LNCAP (cell line): ENCODE measurements around the gene MACROD2.

Experiments
- CTCF ChIP-seq: fragments of 450-650 bp; IDR thresholded peaks from 2 replicates; pipeline ENCODE4 v1.5.1; 2017; ENCODE audit warnings: mild to moderate bottlenecking

Gene MACROD2

GRCh38 chr20:15204234-15204633, 1208.9 kb downstream of the MACROD2 start:
- no peak for TF ChIP-seq CTCF

GRCh38 chr20:15205028-15205427, 1209.7 kb downstream of the MACROD2 start:
- TF ChIP-seq CTCF, result no peak

GRCh38 chr20:15205719-15206118, 1210.4 kb downstream of the MACROD2 start:
- no peak for TF ChIP-seq CTCF

GRCh38 chr20:15209537-15209936, 1214.2 kb downstream of the MACROD2 start:
- no peak for TF ChIP-seq CTCF

GRCh38 chr20:15214051-15214450, 1218.7 kb downstream of the MACROD2 start:
- no peak for TF ChIP-seq CTCF

- TF ChIP-seq CTCF, result no peak
Measured at GRCh38 chr20:15220009-15220656, 1224.8 kb downstream of the MACROD2 start.

GRCh38 chr20:15220778-15221565, 1225.7 kb downstream of the MACROD2 start:
- TF ChIP-seq CTCF, result no peak
